ENCODE data around the gene PTCD2.

The PTCD2 gene, protein sequence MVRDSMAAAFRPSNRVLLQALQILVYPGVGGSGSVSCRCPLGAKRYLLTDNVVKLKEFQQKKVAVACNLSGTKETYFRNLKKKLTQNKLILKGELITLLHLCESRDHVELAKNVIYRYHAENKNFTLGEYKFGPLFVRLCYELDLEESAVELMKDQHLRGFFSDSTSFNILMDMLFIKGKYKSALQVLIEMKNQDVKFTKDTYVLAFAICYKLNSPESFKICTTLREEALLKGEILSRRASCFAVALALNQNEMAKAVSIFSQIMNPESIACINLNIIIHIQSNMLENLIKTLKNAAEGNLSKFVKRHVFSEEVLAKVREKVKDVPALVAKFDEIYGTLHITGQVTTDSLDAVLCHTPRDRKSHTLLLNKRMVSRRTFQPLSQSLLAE

DNA sequence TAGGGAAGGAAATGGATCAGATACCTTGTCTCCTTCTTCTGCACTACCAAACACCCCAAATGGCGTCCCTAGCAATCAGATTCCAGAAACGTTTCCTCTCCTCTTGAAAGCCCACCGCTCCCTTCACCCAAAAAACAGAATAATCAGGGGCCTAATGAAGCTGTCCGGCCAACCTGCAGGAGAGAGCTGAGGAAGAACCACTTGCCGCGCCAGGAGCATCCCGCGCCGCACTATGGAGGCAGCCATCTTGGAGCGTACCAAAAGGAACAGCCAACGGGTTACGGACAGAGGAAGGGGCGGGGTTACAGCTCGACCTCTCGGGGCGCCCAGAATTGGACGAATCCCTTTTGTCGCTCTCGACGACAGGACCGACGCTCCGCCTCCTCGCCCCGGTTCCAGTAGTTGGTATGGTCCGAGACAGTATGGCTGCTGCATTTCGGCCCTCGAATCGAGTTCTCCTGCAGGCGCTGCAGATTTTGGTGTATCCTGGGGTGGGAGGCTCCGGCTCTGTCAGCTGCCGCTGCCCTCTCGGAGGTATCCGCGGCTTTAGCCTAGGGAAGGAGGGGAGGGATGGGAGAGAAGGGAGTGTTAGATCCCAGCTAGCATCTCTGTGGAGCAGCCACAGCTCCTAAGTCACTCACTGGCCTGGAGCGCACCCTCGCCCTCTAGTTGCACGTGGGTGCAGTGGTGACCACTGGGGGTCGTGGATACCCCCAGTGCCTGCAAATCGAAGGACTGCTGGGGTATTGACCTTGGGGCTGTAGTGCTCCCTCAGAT lies at the start of gene PTCD2, which contains the start of gene MRPS27:
PTCD2 (plus strand) TSS at position 398 of the 777 bp plus-strand sequence; CDS start at position 408, 10 bp downstream.
MRPS27 (minus strand) TSS at position 265 of the 777 bp plus-strand sequence; CDS start at position 246, 19 bp downstream.
- DNase-seq, result peak; percentile 95 to 98

DNA sequence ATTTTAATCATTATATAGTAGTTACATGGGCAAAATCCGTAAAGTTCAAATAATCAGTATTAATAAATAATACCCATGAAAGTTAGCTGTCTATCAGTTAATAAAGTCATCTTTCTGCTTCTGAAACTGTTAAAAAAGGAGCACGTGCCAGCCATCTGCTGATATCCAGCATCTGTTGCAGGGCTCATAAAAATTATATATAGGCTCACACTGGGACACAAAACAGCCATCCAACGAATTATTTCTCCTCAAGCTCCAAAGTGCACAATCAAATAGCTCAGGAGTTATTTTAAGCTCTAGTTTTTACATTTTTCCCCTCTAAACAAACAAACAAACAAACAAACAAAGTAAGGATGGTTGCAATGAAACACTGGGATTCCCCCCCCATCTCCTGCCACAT lies 48.5 kb upstream of the PTCD2 start:
- DNase-seq, result peak in 1 of 2 experiments; percentile 50

DNA sequence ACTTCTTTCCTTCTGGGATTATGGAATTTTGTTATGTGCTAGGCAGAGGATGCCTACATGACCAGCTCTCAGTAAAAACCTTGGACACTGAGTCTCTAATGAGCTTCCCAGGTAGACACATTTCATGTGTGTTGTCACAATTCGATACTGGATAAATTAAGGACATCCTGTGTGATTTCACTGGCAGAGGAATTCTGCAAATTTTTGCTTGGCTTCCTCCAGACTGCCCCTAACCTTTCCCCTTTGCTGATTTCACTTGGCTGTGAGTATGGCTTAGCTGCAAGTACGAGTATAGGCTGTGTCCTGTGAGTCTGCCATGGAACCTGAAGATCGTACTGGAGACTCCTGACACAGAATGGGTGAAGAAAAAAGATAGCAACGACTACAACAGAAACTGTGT lies 47.8 kb upstream of the PTCD2 start:
- no peak for DNase-seq

DNA sequence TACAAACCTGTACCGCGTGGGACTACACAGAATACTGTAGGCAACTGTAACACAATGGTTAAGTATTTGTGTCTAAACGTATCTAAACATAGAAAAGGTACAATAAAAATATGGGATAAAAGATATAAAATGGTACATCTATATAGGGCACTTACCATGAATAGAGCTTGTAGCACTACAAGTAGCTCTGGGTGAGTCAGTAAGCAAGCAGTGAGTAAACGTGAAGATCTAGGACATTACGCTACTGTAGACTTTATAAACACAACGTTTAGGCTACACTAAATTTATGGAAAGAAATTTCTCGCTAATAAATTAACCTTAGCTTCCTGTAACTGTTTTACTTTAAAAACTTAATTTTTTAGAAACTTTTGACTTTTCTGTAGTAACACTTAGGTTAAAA lies 46.6 kb upstream of the PTCD2 start:
- no peak for DNase-seq

DNA sequence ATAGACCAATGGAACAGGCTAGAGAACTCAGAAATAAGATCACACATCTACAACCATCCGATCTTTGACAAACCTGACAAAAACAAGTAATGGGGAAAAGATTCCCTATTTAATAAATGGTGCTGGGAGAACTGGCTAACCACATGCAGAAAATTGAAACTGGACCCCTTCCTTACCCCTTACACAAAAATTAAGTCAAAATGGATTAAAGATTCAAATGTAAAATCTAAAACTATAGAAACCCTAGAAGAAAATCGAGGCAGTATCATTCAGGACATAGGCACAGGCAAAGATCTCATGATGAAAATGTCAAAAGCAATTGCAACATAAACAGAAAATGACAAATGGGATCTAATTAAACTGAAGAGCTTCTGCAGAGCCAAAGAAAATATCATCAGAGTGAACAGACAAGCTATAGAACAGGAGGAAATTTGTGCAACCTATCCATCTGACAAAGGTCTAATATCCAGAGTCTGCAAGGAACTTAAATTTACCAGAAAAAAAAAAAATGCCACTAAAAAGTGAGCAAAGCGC lies 43.9 kb upstream of the PTCD2 start:
- DNase-seq, result no peak

DNA sequence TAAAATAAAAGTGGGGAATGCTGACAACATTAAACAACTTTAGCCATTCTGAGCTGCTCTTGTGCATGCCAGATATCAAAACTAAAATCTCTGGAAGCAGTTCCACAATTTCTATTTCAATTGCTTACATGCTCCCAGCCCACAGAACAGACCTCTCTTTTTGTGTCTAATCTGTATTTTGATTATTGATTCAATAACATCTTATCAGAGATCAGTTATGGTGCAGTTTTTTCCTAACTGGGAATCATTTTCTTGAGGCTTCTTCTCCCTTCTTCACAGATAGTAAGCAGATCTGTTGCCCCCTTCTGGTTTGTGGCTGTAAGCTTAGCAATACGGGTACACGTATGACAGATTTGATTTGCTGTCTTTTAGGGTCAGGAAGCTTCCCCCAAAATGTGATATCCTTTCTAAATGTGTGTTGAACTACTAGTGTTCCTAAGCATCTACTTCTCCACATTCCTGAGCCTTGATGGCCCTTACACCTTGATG lies 39.5 kb upstream of the PTCD2 start:
- DNase-seq, result peak in 1 of 2 experiments; percentile 41

DNA sequence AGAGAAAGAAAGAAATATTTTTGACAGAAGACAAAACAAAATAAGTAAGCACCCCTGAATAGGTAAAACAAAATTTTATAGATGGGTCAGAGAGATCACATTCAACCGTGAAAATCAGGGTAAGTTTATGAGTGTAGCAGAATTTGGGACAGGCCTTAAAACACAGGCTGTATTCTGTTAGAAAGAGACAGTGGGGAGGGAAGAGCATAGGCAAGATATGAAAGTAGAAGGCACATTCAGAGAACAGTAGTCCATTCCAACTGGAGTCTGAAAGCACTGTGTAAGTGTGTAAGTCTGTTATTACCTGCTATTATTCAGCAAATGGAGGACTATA lies 38.8 kb upstream of the PTCD2 start:
- DNase-seq, result no peak

DNA sequence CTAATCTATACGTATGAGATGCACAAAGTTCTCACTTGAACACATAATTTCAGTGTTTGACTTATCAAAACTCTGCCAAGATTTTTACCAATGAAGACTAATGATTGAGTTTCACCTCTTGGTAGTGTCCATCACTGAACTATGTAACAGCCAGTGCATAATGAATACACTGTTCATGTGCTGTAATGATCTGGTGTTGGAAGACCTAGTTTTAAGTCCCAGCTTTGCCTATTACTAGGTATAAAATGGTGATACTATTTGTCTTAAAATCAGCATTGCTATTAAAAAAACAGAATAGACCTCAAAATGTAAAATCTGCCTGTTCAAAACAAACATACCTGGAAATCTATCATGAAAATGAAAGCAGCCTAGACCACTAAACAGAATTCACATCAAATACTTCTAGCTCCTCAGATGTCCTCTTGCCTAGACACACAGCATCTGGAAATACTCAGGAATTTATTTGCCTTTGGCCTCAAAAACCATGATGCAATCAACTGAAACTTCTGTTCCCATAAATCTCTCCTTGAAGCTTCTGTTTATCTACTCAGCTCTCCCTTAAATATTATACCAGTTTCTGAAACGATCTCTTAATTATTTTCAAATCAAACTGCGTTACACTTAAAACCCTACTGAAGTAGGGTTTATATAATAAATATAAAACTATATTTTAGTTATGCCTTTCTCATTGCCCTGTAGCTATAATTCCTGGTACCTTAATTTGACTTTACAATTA lies 38.2 kb upstream of the PTCD2 start:
- peak; percentile 43 to 61 for DNase-seq

DNA sequence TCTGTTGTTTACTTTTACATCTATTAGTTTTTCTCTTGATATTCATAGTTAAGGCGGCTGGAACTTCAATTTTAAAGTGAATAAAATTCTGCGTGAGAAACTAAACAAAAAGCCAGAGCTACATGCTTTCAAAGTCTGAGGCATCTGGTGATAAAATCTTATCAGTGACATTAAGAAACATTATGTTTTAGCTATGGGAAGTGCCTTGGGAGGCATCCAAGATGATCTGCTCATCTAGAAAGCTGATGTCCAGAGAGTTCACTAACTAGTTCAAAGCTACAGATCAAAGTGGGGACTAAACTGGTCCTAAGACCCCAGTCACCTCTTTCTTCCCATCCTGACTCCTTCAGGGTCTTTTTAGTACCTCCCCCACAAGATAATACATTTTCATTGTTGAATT lies 37.3 kb upstream of the PTCD2 start:
- DNase-seq, result no peak

DNA sequence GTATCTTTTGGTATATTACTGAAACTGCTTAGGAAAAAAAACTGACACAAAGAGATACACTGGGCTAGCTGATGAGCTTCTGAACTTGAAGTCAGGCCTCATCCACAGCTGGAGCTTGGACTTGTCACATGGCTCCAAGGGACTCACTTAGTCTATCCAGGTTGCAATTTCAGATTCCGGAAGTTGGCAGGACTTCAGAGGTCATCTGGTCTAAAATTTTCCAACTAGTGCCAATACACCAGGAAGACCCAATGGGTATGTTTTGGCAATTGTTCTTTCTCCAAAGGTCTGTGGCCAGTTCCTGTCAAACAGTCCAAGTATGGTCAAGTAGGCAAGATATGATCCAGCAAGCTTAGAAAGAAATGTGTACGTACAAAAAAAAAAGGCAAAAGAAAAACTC lies 36.8 kb upstream of the PTCD2 start:
- DNase-seq, result no peak

DNA sequence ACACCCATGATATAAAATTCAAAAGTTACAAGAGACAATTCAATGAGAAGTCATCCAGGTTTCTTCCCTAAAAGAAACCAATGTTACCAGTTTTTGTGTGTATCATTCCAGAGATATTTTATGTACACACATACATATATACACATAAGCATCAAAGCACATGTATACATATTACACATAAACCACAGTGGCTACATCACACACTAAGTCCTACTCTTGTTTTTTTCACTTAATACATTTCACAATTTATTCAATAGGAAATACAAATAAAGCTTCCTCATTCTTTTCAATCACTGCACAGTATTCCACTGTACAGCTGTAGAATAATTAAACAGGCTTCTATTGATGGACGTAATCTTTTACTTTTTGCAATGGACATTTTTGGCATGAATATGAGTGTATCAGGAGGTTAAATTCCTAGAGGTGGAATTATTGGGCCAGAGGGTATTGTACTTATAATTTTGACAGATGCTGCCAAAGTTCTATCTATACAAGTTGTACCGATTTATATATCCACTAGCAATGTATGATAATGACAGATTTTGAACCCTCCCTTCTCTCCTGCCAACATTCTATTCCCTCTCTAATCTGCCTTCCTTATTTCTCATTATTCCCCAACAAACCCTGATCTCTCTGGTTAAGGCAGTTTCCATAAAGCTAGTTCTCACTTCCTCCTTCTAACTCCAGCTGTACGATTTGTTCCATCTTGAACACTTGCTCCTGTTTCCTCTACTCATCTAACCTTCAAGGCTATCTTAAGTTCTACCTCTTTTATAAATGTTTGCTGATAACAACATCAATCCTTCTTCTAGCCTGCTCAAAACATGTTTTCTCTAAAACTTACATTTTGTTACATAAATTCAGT lies 35.4 kb upstream of the PTCD2 start:
- DNase-seq, result no peak

DNA sequence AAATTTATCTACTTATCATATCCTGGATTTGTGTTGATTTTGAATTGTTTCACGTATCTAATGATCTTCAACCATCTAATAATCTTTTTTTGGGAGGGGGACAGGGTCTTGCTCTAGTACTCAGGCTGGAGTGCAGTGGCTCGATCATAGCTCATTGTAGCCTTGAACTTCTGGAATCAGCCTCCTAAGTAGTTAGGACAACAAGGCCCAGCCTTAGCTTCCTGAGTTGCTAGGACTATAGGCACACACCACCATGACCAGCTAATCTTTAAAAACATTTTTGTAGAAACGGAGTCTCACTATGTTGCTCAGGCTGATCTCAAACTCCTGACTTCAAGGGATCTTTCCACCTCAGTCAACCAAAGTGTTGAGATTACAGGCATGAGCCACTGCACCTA lies 34.8 kb upstream of the PTCD2 start:
- no peak for DNase-seq

DNA sequence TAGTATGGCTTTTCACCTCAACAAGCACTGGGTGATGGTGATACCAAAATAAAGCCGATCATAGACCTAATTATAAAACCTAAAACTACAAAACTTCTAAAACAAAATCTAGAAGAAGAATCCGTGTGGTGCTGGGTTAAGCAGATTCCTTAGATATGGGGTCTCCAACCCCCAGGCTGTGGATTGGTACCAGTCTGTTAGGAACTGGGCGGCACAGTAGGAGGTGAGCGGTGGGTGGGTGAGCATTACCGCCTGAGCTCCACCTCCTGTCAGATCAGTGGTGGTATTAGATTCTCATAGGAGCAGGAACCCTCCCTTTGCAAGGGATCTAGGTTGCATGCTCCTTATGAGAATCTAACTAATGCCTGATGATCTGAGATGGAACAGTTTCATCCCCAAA lies 33.4 kb upstream of the PTCD2 start:
- no peak for DNase-seq

DNA sequence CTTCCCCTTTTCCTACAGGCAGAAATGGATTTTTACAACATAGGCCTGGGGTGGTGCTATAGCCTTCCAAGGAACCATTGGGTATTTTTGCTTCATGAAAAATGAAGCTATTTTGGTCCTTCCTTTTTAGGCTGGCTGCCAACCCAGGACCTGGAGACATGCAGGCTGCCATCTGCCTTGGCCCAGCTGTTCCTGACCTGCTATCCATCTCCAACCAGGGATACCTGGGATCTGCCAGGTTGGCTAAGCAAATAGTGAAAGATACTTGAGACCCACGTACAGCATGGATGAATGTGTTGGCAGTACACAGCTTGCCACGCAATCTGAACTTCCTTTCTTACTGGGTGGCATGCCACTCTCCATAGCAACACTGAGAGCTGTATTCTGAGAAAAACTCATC lies 31.2 kb upstream of the PTCD2 start:
- peak; percentile 93 to 96 for DNase-seq

DNA sequence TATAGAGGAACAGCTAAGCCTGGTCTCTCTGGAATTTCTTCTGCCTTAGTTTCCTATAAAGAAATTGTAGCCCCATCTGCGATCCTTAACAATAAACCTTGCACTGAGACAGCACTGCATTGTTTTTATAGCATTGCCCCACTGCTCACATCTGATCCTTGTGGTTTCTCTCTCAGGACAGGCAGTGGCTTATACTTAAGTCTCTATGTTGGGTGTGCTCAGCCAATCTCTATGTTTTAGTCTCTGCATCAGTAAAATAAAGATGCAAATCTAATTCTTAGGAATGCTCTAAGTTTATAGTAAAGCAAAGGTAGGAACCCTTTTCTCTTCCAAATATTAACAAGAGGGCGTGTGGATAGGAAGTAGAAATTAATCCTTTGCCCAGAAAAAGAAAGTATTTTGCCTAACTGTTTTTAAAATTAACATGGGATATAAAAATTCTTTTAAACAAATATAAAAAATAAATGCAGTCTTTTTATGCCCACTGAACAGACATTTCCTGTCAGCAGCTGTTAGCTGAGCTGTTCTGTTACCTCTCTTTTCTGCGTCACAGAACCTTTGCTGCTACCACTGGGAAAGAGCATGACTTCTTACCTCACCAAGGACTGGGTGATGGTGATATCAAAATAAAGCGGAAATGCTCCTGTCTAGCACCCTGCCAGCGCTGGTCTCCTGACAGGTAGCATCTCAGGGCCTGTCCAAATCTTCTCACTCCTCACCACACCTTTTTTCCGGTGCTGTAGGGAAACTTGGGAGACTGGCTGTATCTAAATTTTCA lies 29.6 kb upstream of the PTCD2 start:
- DNase-seq, result no peak

DNA sequence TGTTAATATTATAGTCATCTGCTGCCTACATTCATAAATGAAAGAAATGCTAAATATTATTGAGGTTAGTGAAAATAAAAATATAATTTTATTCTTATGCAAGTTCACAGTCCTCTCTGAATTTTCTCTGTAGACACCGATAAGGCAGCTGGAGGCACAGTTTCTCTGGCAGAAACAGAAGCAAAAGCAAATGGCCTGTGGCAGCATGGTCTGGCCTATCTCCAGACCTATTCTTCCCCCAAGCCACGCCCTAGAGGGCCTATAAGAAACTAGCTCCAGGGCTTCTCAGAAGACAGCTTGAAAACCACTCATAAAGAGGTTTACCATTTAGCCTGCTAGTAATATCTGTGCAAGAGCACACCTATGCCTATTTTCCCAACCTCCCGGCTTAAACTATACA lies 28.6 kb upstream of the PTCD2 start:
- DNase-seq, result peak; percentile 36 to 85

DNA sequence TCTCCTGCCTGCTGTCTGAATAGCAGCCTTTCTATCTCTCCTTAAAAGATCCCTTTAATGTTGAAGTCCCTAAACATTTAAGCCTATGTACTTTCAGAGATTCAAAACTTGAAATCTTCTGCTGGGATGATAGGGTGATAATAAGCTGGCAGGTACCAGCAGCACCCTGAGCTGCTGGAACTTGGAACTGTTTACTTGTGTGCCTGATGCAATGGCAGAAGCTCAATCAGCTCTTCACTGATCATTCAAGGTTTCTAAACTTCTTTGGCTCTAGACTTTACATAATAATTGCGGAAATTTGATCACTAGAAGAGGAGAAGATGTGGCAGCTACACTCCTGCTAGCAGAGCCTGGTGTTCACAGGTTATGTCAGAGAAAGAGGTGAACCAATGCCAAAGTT lies 27.8 kb upstream of the PTCD2 start:
- peak in 1 of 2 experiments; percentile 48 for DNase-seq

DNA sequence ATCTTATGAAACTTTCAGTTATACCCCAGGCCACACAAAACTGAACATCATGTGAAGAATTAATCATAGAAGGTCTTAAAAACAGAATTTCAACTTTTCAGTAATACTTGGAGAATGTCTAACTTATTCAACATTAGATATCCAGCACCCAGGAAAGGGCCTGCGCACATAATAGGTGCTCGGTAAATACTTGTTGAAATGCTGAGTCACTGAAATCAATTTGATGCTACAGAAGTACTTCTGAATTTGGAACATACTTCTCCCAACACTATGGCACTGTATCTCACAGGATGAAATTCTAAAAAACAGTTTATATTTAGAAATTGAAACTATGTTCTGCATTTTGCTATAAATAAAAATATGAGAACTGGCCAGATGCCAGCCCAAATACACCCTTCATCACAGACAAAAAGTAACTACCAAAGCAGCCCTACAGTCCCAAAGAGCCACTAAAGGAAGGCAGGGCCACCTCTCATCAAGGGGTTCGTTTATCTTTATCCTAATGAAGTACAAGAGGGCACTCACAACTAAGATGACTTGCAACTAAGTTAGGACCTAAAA lies 26.6 kb upstream of the PTCD2 start:
- DNase-seq, result no peak

DNA sequence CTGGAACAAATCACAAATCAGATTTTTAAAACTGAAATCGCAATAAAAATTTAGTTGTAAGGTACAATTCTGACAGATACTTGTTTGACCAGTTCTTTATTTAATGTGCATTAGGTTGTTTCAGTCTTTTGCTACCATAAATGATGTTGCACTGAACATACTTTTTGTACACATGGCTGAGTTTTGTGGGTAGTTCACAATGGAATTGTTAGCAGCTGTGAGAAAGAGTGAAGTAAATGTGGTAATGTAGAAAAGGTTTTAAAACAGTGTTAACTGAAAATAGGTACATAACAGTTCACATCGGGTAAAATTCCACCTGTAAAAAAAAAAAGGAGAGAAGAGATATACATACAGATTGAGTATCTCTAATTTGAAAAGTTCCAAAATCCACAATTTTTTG lies 25.7 kb upstream of the PTCD2 start:
- DNase-seq, result no peak

DNA sequence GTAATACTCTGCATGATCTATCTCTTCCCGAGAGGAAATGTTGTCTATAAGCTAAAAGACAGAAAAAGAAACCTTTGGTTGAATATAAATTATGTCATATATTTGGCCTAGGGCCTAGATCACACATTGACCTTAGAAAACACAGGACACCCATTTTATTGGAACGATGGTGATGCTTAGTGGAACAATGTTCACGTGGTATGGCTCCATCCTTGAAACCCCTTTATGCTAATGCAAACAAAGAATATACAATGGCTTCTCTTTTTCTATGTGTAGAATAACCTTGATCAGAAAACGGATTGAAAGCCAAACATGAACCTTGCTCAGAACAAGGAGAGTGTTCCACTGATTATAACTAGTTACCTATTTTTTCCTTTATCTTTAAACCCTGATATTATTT lies 24.6 kb upstream of the PTCD2 start:
- peak in 1 of 2 experiments; percentile 44 for DNase-seq

DNA sequence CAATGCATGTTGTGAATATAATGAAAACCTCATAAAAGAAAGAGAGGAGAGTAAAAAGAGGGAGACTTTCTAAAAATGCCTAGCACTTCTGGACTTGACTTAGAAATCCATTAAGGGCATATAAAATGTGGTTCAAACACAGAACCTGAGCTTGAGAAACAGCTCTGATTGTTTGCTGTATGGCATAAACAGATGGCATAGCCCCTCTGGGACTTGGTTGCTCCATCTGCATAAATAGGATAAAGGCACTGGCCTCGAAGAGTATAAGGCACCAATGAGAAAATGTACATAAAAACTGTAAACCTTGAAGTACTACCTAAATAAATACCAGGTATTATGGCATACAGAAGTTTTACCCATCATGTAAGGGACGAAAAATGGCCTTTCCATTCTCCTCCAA lies 23.9 kb upstream of the PTCD2 start:
- DNase-seq, result peak in 1 of 2 experiments; percentile 76
